Lower leg skin (tissue), 3 donors: Measurements from ENCODE around the gene UROC1.

ENCODE experiments used
- POLR2A ChIP-seq, 2 donors: fragments of 450-650 bp; IDR thresholded peaks; one replicate each; pipeline ENCODE4 v1.6.1; 2016 to 2017; ENCODE audit warnings: antibody characterized with exemption in 2 of 2, mild to moderate bottlenecking in 1 of 2, moderate library complexity in 1 of 2
- TF ChIP-seq, protein P1 (sequence below), 3 donors: fragments of 450-650 bp; IDR thresholded peaks; one replicate each; pipeline ENCODE4 v1.5.1; 2016; ENCODE audit warnings: antibody characterized with exemption in 3 of 3, mild to moderate bottlenecking in 3 of 3, moderate library complexity in 2 of 3

DNA sequence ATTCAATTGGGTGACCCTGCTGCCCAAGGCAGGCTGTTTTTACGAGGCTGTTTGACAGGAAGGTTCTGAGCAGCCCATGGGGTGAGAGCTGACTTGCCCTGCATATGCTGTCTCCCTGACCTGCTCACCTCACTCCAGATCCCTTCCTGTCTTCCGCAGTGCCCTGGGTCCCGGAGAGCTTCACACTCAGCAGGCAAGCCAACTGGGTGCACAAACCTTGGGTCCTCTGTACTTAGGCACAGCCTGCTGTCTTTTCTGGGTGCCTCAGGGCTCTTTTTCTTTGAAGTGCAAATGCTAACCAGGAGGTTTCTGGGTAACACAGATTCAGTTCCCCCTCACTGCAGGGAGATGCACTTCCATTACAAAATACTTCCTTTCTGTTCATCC lies 74.7 kb downstream of the UROC1 start:
- TF ChIP-seq, protein P1, sequence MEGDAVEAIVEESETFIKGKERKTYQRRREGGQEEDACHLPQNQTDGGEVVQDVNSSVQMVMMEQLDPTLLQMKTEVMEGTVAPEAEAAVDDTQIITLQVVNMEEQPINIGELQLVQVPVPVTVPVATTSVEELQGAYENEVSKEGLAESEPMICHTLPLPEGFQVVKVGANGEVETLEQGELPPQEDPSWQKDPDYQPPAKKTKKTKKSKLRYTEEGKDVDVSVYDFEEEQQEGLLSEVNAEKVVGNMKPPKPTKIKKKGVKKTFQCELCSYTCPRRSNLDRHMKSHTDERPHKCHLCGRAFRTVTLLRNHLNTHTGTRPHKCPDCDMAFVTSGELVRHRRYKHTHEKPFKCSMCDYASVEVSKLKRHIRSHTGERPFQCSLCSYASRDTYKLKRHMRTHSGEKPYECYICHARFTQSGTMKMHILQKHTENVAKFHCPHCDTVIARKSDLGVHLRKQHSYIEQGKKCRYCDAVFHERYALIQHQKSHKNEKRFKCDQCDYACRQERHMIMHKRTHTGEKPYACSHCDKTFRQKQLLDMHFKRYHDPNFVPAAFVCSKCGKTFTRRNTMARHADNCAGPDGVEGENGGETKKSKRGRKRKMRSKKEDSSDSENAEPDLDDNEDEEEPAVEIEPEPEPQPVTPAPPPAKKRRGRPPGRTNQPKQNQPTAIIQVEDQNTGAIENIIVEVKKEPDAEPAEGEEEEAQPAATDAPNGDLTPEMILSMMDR (IDR thresholded peaks at IDR 0.05): no peak
- TF ChIP-seq POLR2A (IDR thresholded peaks at IDR 0.05): no peak
